Daoy (cell line): ENCODE measurements around the gene GPATCH8. TPM values are rescaled to one million over a fixed set of nuclear protein-coding genes. Genes with fewer than 3 reads are reported as not detected.
"Not testable (repeated sequence)": the region's sequence is repeated elsewhere in the genome, so short reads cannot be mapped to it uniquely, and the experiment has no call there.

Experiments used
- DNase-seq: peaks from one replicate; pipeline ENCODE4 v3.0.0-alpha.2; 2015; ENCODE audit warnings: low read depth
- total RNA-seq: library from RNA; depleted of rRNA; stranded (reverse); fragments of >200 nt; shearing (Covaris generic); gene quantifications from 2 replicates; pipeline ENCODE4 v1.2.3, GENCODE V29; 2014

The GPATCH8 gene
- total RNA-seq, 1 experiment from 2014 or later: 7.7 TPM

- no peak for DNase-seq
These were observed 105.4 kb downstream of the GPATCH8 start for GRCh38 chr17:44397479-44398440.

GRCh38 chr17:44396946-44397345 lies 106.3 kb downstream of the GPATCH8 start:
- no peak for DNase-seq

GRCh38 chr17:44394833-44395232 lies 108.4 kb downstream of the GPATCH8 start:
- no peak for DNase-seq

- not testable (repeated sequence) for DNase-seq
These were observed 109.1 kb downstream of the GPATCH8 start for GRCh38 chr17:44394112-44394511.

GRCh38 chr17:44390250-44390870 lies 112.8 kb downstream of the GPATCH8 start:
- no peak for DNase-seq

- no peak for DNase-seq
These were observed 113.4 kb downstream of the GPATCH8 start for GRCh38 chr17:44389723-44390202.

- no peak for DNase-seq
These were observed 113.9 kb downstream of the GPATCH8 start, which contains the start of gene ITGA2B for GRCh38 chr17:44389281-44389680. ITGA2B (minus strand) TSS chr17:44389649; CDS start chr17:44389473, 176 bp downstream.

- DNase-seq: no peak
These were observed 115.4 kb downstream of the GPATCH8 start for GRCh38 chr17:44387804-44388203.

- DNase-seq: no peak
These were observed 117.1 kb downstream of the GPATCH8 start for GRCh38 chr17:44386182-44386525.

GRCh38 chr17:44385287-44386181 lies 117.7 kb downstream of the GPATCH8 start:
- peak; percentile 80 for DNase-seq

GRCh38 chr17:44384823-44385286 lies 118.4 kb downstream of the GPATCH8 start:
- peak; percentile 19 for DNase-seq

- DNase-seq: no peak
These were observed 118.9 kb downstream of the GPATCH8 start for GRCh38 chr17:44384281-44384822.

- no peak for DNase-seq
These were observed 119.3 kb downstream of the GPATCH8 start for GRCh38 chr17:44383861-44384260.

- DNase-seq: no peak
These were observed 119.8 kb downstream of the GPATCH8 start for GRCh38 chr17:44383363-44383762.

GRCh38 chr17:44382917-44383316 lies 120.3 kb downstream of the GPATCH8 start:
- DNase-seq: no peak

GRCh38 chr17:44381810-44382305 lies 121.3 kb downstream of the GPATCH8 start:
- no peak for DNase-seq

GRCh38 chr17:44380767-44381166 lies 122.4 kb downstream of the GPATCH8 start:
- no peak for DNase-seq

GRCh38 chr17:44379887-44380286 lies 123.3 kb downstream of the GPATCH8 start:
- no peak for DNase-seq

- DNase-seq: no peak
These were observed 125.0 kb downstream of the GPATCH8 start for GRCh38 chr17:44378171-44378705.

GRCh38 chr17:44376779-44377178 lies 126.4 kb downstream of the GPATCH8 start:
- no peak for DNase-seq

- DNase-seq: no peak
These were observed 127.1 kb downstream of the GPATCH8 start for GRCh38 chr17:44376124-44376523.
